Hepatocyte (in vitro differentiated cells): ENCODE results near the gene C12orf43. TPM values are rescaled to one million over a fixed set of nuclear protein-coding genes. Genes with fewer than 3 reads are reported as not detected.

Experiments used
- DNase-seq: peaks from one replicate; pipeline ENCODE4 v3.0.0-alpha.2; 2016; ENCODE audit warnings: low spot score
- H2AFZ ChIP-seq: fragments of 200-600 bp; sonication (generic); 2 replicates; pipeline ENCODE4 v1.6.0; 2016; ENCODE audit warnings: antibody characterized with exemption, mild to moderate bottlenecking
- H3K27ac ChIP-seq: fragments of 200-600 bp; sonication (generic); 2 replicates; pipeline ENCODE4 v1.5.1; 2016; ENCODE audit warnings: mild to moderate bottlenecking
- H3K27me3 ChIP-seq: fragments of 200-600 bp; sonication (generic); 2 replicates; pipeline ENCODE4 v1.6.1; 2016
- H3K36me3 ChIP-seq: fragments of 200-600 bp; sonication (generic); replicated peaks from 2 replicates; pipeline ENCODE4 v1.5.1; 2016; ENCODE audit warnings: low read depth; ENCODE audit not compliant: insufficient read depth
- H3K4me1 ChIP-seq: fragments of 200-600 bp; sonication (generic); 2 replicates; pipeline ENCODE4 v1.5.1; 2016; ENCODE audit warnings: mild to moderate bottlenecking, moderate library complexity; ENCODE audit not compliant: insufficient read depth
- H3K4me2 ChIP-seq: fragments of 200-600 bp; sonication (generic); 2 replicates; pipeline ENCODE4 v1.6.0; 2016
- H3K4me3 ChIP-seq: fragments of 200-600 bp; sonication (generic); 2 replicates; pipeline ENCODE4 v1.5.1; 2016; ENCODE audit warnings: mild to moderate bottlenecking
- H3K79me2 ChIP-seq: fragments of 200-600 bp; sonication (generic); 2 replicates; pipeline ENCODE4 v1.6.0; 2017; ENCODE audit warnings: mild to moderate bottlenecking
- H3K9me2 ChIP-seq: fragments of 200-600 bp; sonication (generic); replicated peaks from 2 replicates; pipeline ENCODE4 v1.6.0; 2017; ENCODE audit warnings: mild to moderate bottlenecking; ENCODE audit not compliant: insufficient read depth
- H3K9me3 ChIP-seq: fragments of 200-600 bp; sonication (generic); 2 replicates; pipeline ENCODE4 v1.5.1; 2016; ENCODE audit warnings: low read depth, mild to moderate bottlenecking
- H4K20me1 ChIP-seq: fragments of 200-600 bp; sonication (generic); 2 replicates; pipeline ENCODE4 v1.6.0; 2016; ENCODE audit warnings: mild to moderate bottlenecking; ENCODE audit not compliant: insufficient read depth, poor library complexity, severe bottlenecking
- CTCF ChIP-seq: fragments of 200-600 bp; sonication (generic); IDR thresholded peaks from 2 replicates; pipeline ENCODE4 v1.5.1; 2016; ENCODE audit warnings: antibody characterized with exemption, mild to moderate bottlenecking; ENCODE audit not compliant: poor library complexity
- EZH2 ChIP-seq: fragments of 200-600 bp; sonication (generic); IDR thresholded peaks from 2 replicates; pipeline ENCODE4 v1.6.1; 2016; ENCODE audit warnings: antibody characterized with exemption, mild to moderate bottlenecking, borderline replicate concordance
- EZH2phosphoT487 ChIP-seq: fragments of 200-600 bp; sonication (generic); IDR thresholded peaks from one replicate; pipeline ENCODE4 v1.6.1; 2018; ENCODE audit warnings: antibody characterized with exemption, mild to moderate bottlenecking, low read depth, moderate library complexity; ENCODE audit not compliant: unreplicated experiment, severe bottlenecking
- whole genome bisulfite sequencing: methylation state at CpG from one replicate; pipeline ENCODE4 v1.1.6; 2016; ENCODE audit warnings: low lambda C conversion rate; ENCODE audit errors: missing lambda C conversion rate; 5-methylcytosine and 5-hydroxymethylcytosine counted together
- polyA plus RNA-seq: library from polyadenylated mRNA; unstranded; fragments of >200 nt; fragmentation: Nextera tagmentation; extraction: Ambion mirVana; gene quantifications from 2 replicates; pipeline ENCODE4 v1.2.1, GENCODE V29; 2016
- total RNA-seq: library from RNA; depleted of rRNA; stranded (reverse); fragments of >200 nt; gene quantifications from 2 replicates; pipeline ENCODE4 v1.2.3, GENCODE V29; 2014

C12orf43 gene
- total and polyA plus RNA-seq, 2 experiments from 2014 or later = 11.3 to 11.8 TPM

GRCh38 chr12:121005346-121005815, 10.9 kb downstream of the C12orf43 start:
- TF ChIP-seq CTCF (peak; percentile 54), EZH2phosphoT487 (no peak), EZH2 (no peak)
- Histone ChIP-seq H3K27me3 (no peaks in the 10 kb centered on the region), H3K79me2 (no peaks in the 10 kb centered on the region), H2AFZ (no peak overlapping the region), H3K9me2 (no peaks in the 10 kb centered on the region), H4K20me1 (no peaks in the 10 kb centered on the region), H3K4me2 (no peak overlapping the region), H3K9me3 (no peaks in the 10 kb centered on the region), H3K27ac (no peak overlapping the region), H3K36me3 (no peaks in the 10 kb centered on the region), H3K4me1 (no peaks in the 10 kb centered on the region), H3K4me3 (no peak overlapping the region)
- 65% methylated on average over 9 of the region's 9 CpGs for WGBS
- DNase-seq = peak; percentile 65

DNA sequence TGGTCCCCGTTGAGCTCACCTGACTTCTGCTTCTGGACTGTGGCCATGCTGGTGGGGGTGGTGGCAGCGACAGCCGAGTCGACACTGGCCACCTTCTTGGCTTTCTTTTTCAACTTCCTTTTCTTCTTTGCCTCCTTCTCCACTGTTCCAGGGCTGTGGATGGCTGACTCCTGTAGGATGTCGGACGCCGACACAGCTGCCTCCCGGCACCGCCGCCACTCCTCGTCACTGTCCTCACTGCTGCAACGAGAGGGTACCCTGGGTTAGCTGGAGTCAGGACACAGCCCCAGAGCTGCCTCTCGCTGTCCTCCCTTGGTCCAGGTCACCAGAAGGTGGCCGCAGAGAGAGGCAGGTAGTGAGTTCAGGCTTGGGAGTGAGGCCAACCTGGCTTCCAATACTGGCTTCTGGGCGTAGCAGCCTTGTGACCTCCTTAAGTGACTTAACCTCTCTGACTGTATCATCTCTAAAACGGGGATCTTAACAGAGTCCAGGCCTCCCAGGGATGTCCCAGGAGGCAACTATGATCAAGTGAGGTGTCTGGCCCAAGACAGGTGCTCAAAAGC, 12.0 kb downstream of the C12orf43 start:
- no peaks in the 10 kb centered on the region for H3K36me3 ChIP-seq
- no peaks in the 10 kb centered on the region for H3K9me3 ChIP-seq
- H3K4me3 ChIP-seq = no peak overlapping the region
- H3K4me2 ChIP-seq = no peak overlapping the region
- H3K79me2 ChIP-seq = no peaks in the 10 kb centered on the region
- H4K20me1 ChIP-seq = no peaks in the 10 kb centered on the region
- H3K4me1 ChIP-seq = no peaks in the 10 kb centered on the region
- 92% methylated on average over 16 of the region's 16 CpGs for WGBS
- no peak overlapping the region for H3K27ac ChIP-seq
- TF ChIP-seq EZH2phosphoT487 = no peak
- TF ChIP-seq CTCF = no peak
- TF ChIP-seq EZH2 = no peak
- no peaks in the 10 kb centered on the region for H3K9me2 ChIP-seq
- H2AFZ ChIP-seq = no peak overlapping the region
- no peak for DNase-seq
- H3K27me3 ChIP-seq = no peaks in the 10 kb centered on the region

GRCh38 chr12:121003650-121004049, 12.6 kb downstream of the C12orf43 start:
- Histone ChIP-seq H3K27me3 (no peaks in the 10 kb centered on the region), H3K4me3 (no peak overlapping the region), H4K20me1 (no peaks in the 10 kb centered on the region), H2AFZ (no peak overlapping the region), H3K4me2 (no peak overlapping the region), H3K9me3 (no peaks in the 10 kb centered on the region), H3K79me2 (no peaks in the 10 kb centered on the region), H3K9me2 (no peaks in the 10 kb centered on the region), H3K27ac (no peak overlapping the region), H3K36me3 (no peaks in the 10 kb centered on the region), H3K4me1 (no peaks in the 10 kb centered on the region)
- WGBS = 86% methylated on average over 4 of the region's 4 CpGs
- TF ChIP-seq EZH2 (no peak), EZH2phosphoT487 (no peak), CTCF (peak; percentile 16)
- no peak for DNase-seq
